ENCODE measurements around the gene CALCB. TPM values are rescaled to one million over a fixed set of nuclear protein-coding genes. Genes with fewer than 3 reads are reported as not detected.

The CALCB gene
- total and polyA plus RNA-seq, 2 donors (not counting 1 experiment from before 2014, with no cell fraction given) = 1.3 TPM; not detected in 1

DNA sequence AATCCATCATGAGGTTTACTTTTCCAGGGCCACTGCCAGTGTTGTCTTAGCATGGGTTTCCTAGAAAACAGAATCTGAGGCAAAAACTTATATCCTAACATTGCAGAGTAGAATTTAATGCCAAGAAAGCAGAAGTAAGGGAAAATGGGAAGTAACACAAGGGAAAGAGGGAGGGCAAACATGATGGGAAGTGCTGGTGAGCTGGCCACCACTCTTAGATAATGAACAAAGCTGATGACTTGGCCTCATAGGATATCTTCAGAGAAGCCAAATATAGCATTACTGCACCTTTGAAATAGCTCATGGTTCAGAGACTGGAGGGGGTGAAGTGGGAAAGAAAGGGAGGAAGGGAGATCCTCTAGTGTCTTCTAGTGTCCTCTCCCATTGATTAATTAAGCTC is 24.8 kb upstream of the CALCB start:
- no peak overlapping the region for H3K4me3 ChIP-seq (ENCODE audit: control extremely low read depth in 1 of 5, extremely low read depth in 1 of 5, insufficient read depth in 1 of 5, low read depth in 2 of 5, low read length in 4 of 5)
- POLR2A ChIA-PET = no interaction called here
- H3K4me3 Mint-ChIP-seq = no peak overlapping the region
- H3K9me3 ChIP-seq (ENCODE audit: control extremely low read depth in 1 of 3, control insufficient read depth in 2 of 3, insufficient read depth in 1 of 3, low read length in 2 of 3) = no peaks in the 10 kb centered on the region
- no peak overlapping the region for H2AFZ ChIP-seq (ENCODE audit: insufficient read depth, low read depth, low read length, poor library complexity, severe bottlenecking)
- H3K4me1 ChIP-seq (ENCODE audit: control insufficient read depth in 2 of 2, insufficient read depth in 2 of 2, low read length in 2 of 2) = no peaks in the 10 kb centered on the region
- H3K36me3 ChIP-seq (replicated peaks in 1 of 2; ENCODE audit: control extremely low read depth in 1 of 2, control insufficient read depth in 1 of 2, extremely low read depth in 1 of 2, insufficient read depth in 2 of 2, low read length in 1 of 2) = no peaks in the 10 kb centered on the region
- H3K4me1 Mint-ChIP-seq = no peaks in the 10 kb centered on the region
- no peak overlapping the region for H3K9ac ChIP-seq (ENCODE audit: low read length)
- ATAC-seq (ENCODE audit: low read depth) (no peak), DNase-seq (no peak)
- H3K27ac Mint-ChIP-seq = no peak overlapping the region
- intact Hi-C loops (cut with micrococcal nuclease) = no loop called here
- no peak for TF ChIP-seq EZH2 (IDR thresholded peaks at IDR 0.05; ENCODE audit: borderline replicate concordance, insufficient read depth, low read depth, low read length, poor library complexity, severe bottlenecking)
- TF ChIP-seq, protein P1, sequence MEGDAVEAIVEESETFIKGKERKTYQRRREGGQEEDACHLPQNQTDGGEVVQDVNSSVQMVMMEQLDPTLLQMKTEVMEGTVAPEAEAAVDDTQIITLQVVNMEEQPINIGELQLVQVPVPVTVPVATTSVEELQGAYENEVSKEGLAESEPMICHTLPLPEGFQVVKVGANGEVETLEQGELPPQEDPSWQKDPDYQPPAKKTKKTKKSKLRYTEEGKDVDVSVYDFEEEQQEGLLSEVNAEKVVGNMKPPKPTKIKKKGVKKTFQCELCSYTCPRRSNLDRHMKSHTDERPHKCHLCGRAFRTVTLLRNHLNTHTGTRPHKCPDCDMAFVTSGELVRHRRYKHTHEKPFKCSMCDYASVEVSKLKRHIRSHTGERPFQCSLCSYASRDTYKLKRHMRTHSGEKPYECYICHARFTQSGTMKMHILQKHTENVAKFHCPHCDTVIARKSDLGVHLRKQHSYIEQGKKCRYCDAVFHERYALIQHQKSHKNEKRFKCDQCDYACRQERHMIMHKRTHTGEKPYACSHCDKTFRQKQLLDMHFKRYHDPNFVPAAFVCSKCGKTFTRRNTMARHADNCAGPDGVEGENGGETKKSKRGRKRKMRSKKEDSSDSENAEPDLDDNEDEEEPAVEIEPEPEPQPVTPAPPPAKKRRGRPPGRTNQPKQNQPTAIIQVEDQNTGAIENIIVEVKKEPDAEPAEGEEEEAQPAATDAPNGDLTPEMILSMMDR (IDR thresholded peaks at IDR 0.05) = no peak
- CTCF ChIA-PET = no interaction called here
- no peaks in the 10 kb centered on the region for H3K27me3 ChIP-seq (replicated peaks in 1 of 4; ENCODE audit: control extremely low read depth in 1 of 4, control insufficient read depth in 3 of 4, insufficient read depth in 4 of 4, low read length in 3 of 4)
- no peak overlapping the region for H3K4me2 ChIP-seq (replicated peaks; ENCODE audit: low read depth, low read length, poor library complexity, severe bottlenecking)
- no peaks in the 10 kb centered on the region for H3K79me2 ChIP-seq (ENCODE audit: control insufficient read depth, insufficient read depth, low read length)
- H4K20me1 ChIP-seq (ENCODE audit: control insufficient read depth, insufficient read depth, low read length, poor library complexity, severe bottlenecking) = no peaks in the 10 kb centered on the region
- no peaks in the 10 kb centered on the region for H3K9me3 Mint-ChIP-seq (ENCODE audit: insufficient read depth)
- no peak overlapping the region for H3K27ac ChIP-seq (ENCODE audit: low read length in 2 of 2)
- H3K27me3 Mint-ChIP-seq = peaks cover 21% of the 10 kb centered on the region

DNA sequence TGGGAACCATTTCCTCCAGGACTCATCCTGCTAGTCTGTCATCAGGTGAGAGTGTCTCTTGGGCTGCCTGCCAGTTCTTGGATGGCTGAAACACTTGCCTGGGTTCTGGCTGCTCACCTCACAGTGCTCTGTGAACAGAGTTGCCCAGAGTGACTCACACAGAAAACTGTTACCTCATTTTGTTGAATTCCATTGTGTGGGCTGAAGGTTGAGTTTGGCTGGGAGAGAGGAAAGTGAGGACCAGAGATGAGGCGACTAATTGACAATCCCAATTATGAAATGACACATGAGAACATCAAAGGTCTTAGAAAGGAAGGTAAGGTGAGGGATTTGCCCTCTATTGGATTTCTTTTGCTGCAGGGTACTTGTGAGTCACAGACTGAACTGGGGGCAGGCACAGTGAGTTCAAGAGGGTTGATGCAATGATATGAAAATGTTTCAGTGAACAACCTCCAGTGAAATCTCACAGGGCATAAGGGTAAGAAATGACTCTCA is 20.2 kb upstream of the CALCB start:
- POLR2A ChIA-PET = no interaction called here
- no peaks in the 10 kb centered on the region for H3K4me1 Mint-ChIP-seq

More for the DNA sequence above, 20.2 kb upstream of the CALCB start:
- H3K4me1 ChIP-seq (ENCODE audit: control insufficient read depth in 2 of 2, insufficient read depth in 2 of 2, low read length in 2 of 2) = no peaks in the 10 kb centered on the region
- no peaks in the 10 kb centered on the region for H3K9me3 ChIP-seq (ENCODE audit: control extremely low read depth in 1 of 3, control insufficient read depth in 2 of 3, insufficient read depth in 1 of 3, low read length in 2 of 3)
- intact Hi-C loops (cut with micrococcal nuclease) = no loop called here
- no peak overlapping the region for H3K9ac ChIP-seq (ENCODE audit: low read length)
- H3K4me3 ChIP-seq (ENCODE audit: control extremely low read depth in 1 of 5, extremely low read depth in 1 of 5, insufficient read depth in 1 of 5, low read depth in 2 of 5, low read length in 4 of 5) = no peak overlapping the region
- TF ChIP-seq, protein P1 (IDR thresholded peaks at IDR 0.05) = no peak
- TF ChIP-seq EZH2 (IDR thresholded peaks at IDR 0.05; ENCODE audit: borderline replicate concordance, insufficient read depth, low read depth, low read length, poor library complexity, severe bottlenecking) = no peak
- CTCF ChIA-PET = no interaction called here
- no peaks in the 10 kb centered on the region for H3K79me2 ChIP-seq (ENCODE audit: control insufficient read depth, insufficient read depth, low read length)
- no peaks in the 10 kb centered on the region for H3K9me3 Mint-ChIP-seq (ENCODE audit: insufficient read depth)
- peaks cover 0 to 6% (median 3%) of the 10 kb centered on the region in 4 experiments for H3K27me3 ChIP-seq (replicated peaks in 1 of 4; ENCODE audit: control extremely low read depth in 1 of 4, control insufficient read depth in 3 of 4, insufficient read depth in 4 of 4, low read length in 3 of 4)
- no peaks in the 10 kb centered on the region for H3K36me3 ChIP-seq (replicated peaks in 1 of 2; ENCODE audit: control extremely low read depth in 1 of 2, control insufficient read depth in 1 of 2, extremely low read depth in 1 of 2, insufficient read depth in 2 of 2, low read length in 1 of 2)
- peaks cover 36% of the 10 kb centered on the region for H3K27me3 Mint-ChIP-seq
- H3K27ac Mint-ChIP-seq = no peak overlapping the region
- ATAC-seq (ENCODE audit: low read depth) (no peak), DNase-seq (no peak)
- WGBS (ENCODE audit: insufficient coverage) = 100% methylated on average over 1 of the region's 1 CpG
- H4K20me1 ChIP-seq (ENCODE audit: control insufficient read depth, insufficient read depth, low read length, poor library complexity, severe bottlenecking) = no peaks in the 10 kb centered on the region
- H2AFZ ChIP-seq (ENCODE audit: insufficient read depth, low read depth, low read length, poor library complexity, severe bottlenecking) = no peak overlapping the region
- H3K27ac ChIP-seq (ENCODE audit: low read length in 2 of 2) = no peak overlapping the region
- H3K4me3 Mint-ChIP-seq = no peak overlapping the region
- H3K4me2 ChIP-seq (replicated peaks; ENCODE audit: low read depth, low read length, poor library complexity, severe bottlenecking) = no peak overlapping the region

Measured in B cell (primary cell).